GM12878 (cell line): ENCODE measurements around the gene OR5K3.

Source experiments
- BCL3 ChIP-seq: IDR thresholded peaks from 2 replicates; pipeline ENCODE4 v1.6.1; 2011; ENCODE audit warnings: borderline replicate concordance, low read depth, mild to moderate bottlenecking, moderate library complexity, low read length; ENCODE audit not compliant: insufficient read depth, poor library complexity, severe bottlenecking
- BRCA1 ChIP-seq: IDR thresholded peaks from 2 replicates; pipeline ENCODE4 v1.6.1; 2011; ENCODE audit warnings: low read depth, low read length, improper control_type of control experiment
- CTCF ChIP-seq, 3 experiments: IDR thresholded peaks in 2 of 3; conservative IDR thresholded peaks in 1 of 3; 2 replicates each; pipeline ENCODE4 v1.5.1; 2011; ENCODE audit warnings: low read depth in 3 of 3, low read length in 3 of 3, mild to moderate bottlenecking in 3 of 3, control low read depth in 2 of 3, moderate library complexity in 2 of 3, inconsistent platforms in 1 of 3, mixed read lengths in 1 of 3; ENCODE audit not compliant: control insufficient read depth in 2 of 3, insufficient read depth in 1 of 3; ENCODE audit errors: extremely low read depth in 1 of 3
- EP300 ChIP-seq, 2 experiments: fragments of 150-350 bp in 1 of 2; IDR thresholded peaks; 2 replicates each; pipeline ENCODE4 v1.6.1; 2011 to 2012; ENCODE audit warnings: low read depth in 2 of 2, low read length in 2 of 2, borderline replicate concordance in 1 of 2, improper control_type of control experiment in 1 of 2, inconsistent platforms in 1 of 2; ENCODE audit not compliant: control insufficient read depth in 1 of 2
- EZH2 ChIP-seq: IDR thresholded peaks from 2 replicates; pipeline ENCODE4 v1.6.1; 2012; ENCODE audit warnings: low read depth, mild to moderate bottlenecking, control low read depth, inconsistent platforms, low read length, borderline replicate concordance; ENCODE audit not compliant: control insufficient read depth
- POLR2A ChIP-seq: IDR thresholded peaks from 2 replicates; pipeline ENCODE4 v1.6.1; 2011; ENCODE audit warnings: low read depth, mild to moderate bottlenecking, low read length
- REST ChIP-seq: IDR thresholded peaks from 2 replicates; pipeline ENCODE4 v1.6.1; 2012; ENCODE audit warnings: mild to moderate bottlenecking, low read depth, low read length
- RFX5 ChIP-seq: IDR thresholded peaks from 2 replicates; pipeline ENCODE4 v1.6.1; 2011; ENCODE audit warnings: low read depth, low read length, improper control_type of control experiment
- USF2 ChIP-seq: IDR thresholded peaks from 2 replicates; pipeline ENCODE4 v1.6.1; 2011; ENCODE audit warnings: low read depth, low read length, improper control_type of control experiment, borderline replicate concordance
- ZBTB33 ChIP-seq: fragments of 450-650 bp; IDR thresholded peaks from 2 replicates; pipeline ENCODE4 v1.6.1; 2017; ENCODE audit warnings: mild to moderate bottlenecking
- ZSCAN29 ChIP-seq: fragments of 450-650 bp; IDR thresholded peaks from 2 replicates; pipeline ENCODE4 v1.6.1; 2017; ENCODE audit warnings: mild to moderate bottlenecking, moderate library complexity

- TF ChIP-seq CTCF (IDR thresholded peaks at IDR 0.05 in 2 of 3, conservative IDR thresholded peaks at IDR 0.05 in 1 of 3; ENCODE audit: control insufficient read depth in 2 of 3, extremely low read depth in 1 of 3, insufficient read depth in 1 of 3, low read depth in 3 of 3, low read length in 3 of 3) (no peak), POLR2A (no peak), BCL3 (no peak), ZSCAN29 (no peak), EP300 (IDR thresholded peaks at IDR 0.05; ENCODE audit: borderline replicate concordance in 1 of 2, control insufficient read depth in 1 of 2, low read depth in 2 of 2, low read length in 2 of 2) (no peak), ZBTB33 (no peak), USF2 (no peak), RFX5 (no peak), EZH2 (no peak), REST (no peak), BRCA1 (no peak)
Measured at GRCh38 chr3:98360681-98361080, 29.8 kb upstream of the OR5K3 start.
